GM19035 (cell line): Measurements from ENCODE around the gene IGLL1.
"Not testable (repeated sequence)": the region's sequence is repeated elsewhere in the genome, so short reads cannot be mapped to it uniquely, and the experiment has no call there.

ENCODE experiments used
- ATAC-seq: cut with Tn5 transposase; IDR thresholded peaks from one replicate; pipeline ENCODE4 v1.9.1; 2021; ENCODE audit not compliant: unreplicated experiment

The IGLL1 gene

DNA sequence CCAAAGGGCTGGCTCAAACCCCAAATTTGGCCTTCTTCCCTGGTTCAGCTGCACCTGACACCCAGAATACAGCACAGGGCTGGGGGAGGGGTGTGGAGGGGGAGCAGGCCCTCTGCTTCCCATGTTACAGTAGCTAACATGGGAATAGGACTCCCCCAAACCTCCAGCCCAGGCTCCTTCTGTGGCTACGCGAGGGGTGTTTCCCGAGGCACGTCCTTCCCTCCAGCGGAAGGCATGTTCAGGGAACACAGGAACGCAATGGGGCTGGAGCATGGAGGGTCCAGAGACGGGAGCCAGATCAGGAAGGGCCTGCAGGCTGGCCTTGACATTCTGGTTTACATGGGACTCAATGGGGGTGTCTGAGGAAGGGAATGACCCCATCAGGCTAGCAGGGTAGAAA is 11.8 kb upstream of the IGLL1 start:
- no peak for ATAC-seq

DNA sequence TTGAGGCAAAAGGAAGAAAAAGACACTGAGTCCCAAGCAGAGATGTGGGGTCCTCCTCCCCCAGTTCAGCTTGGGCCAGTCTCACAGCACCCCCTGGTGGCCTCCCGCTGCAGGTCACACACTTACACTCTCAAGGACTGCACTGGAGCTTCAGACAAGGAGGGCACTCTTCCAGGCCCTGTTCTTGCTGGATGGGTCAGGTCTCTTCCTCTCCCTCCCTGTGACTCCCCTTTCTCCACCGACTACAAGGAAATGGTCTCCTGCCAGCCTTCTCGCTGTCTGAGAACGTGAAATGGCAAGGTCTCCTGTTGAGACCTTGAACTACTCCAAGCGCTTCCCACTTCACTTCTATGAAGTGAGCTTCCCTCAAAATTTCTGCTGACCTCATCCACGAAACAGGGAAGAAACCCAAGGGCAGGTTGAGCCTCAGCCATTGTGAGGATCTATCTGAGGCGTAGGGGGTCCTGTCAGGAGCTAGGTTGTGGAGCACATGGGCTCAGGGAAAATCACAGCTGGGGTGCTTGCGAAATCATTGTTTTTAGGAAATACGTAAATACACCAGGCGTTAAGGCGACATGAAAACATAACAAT is 11.2 kb upstream of the IGLL1 start:
- no peak for ATAC-seq

- no peak for ATAC-seq
Observed at GRCh38 chr22:23583836-23584235, 3.7 kb upstream of the IGLL1 start.

DNA sequence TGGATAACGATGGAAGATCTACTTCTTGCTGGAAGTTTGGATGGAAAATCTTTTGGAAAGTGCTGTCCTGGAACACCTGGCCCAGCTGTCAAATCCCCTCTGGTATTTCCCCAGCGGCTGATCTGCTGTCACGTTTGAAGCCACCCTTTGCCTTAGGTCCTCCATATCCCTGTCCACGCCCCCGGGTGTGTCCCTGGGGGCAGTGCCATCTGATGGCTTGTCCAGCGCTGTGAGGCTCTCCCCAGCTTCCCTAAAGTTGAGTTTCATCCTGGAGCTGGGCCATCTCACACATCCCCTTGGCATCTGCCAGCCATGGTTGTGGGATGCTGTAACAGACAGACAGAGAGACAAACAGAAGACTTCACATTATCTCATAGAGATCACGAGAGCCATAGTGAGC is 3.1 kb upstream of the IGLL1 start:
- no peak for ATAC-seq

GRCh38 chr22:23581260-23581650 is 1.2 kb upstream of the IGLL1 start:
- ATAC-seq, result no peak

DNA sequence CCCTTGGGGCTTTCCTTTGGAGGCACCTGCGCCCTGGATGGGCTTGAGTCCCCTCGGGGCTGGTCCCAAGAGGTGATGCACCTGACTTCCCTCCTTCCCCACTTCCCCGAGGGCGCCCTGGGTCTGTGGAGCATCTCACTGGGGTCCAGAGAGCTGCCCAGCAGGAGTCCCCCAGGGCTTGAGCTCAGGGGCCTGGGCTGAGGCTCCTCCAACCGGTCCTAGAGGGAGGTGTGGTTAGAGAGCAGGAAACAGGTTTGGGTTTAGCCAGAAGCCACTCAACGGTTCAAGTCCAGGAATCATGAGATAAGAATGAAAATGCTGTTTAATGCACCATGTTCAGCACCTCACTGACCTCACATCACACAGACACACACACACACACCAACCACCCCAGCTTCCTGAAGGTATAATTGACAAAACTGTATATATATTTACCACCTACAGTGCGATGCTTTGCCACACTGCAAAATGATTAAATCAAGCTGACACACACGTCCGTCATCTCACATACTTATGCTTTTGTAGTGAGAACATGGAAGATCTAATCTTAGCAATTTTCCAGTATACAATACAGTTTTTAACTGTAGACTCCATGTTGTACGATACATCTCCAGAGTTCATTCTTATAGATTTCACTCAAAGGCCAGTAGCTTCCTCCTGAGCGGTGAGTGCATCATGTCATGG is 628 bp upstream of the IGLL1 start:
- no peak for ATAC-seq

GRCh38 chr22:23579280-23579679 is 810 bp downstream of the IGLL1 start:
- ATAC-seq, result no peak

- no peak for ATAC-seq
Observed at GRCh38 chr22:23578306-23578705, 1.8 kb downstream of the IGLL1 start.

DNA sequence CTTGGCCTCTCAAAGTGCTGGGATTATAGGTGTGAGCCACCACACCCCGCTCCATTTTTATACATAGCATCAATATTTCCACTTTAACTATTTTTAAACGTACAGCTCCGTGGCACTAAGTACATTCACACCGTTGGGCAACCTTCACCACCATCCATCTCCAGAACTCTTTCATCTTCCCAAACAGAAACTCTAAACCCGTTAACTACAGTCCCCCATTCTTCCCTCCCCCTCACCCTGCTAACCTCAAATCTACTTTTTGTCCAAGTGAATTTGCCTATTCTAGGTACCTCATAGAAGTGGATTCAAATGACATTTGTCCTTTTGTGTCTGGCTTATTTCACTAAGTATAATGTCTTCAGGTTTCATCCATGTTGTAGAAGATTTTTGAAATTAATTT is 3.4 kb downstream of the IGLL1 start:
- no peak for ATAC-seq

- no peak for ATAC-seq
Observed at GRCh38 chr22:23575601-23576000, 4.5 kb downstream of the IGLL1 start.

- no peak for ATAC-seq
Observed at GRCh38 chr22:23574877-23575276, 5.2 kb downstream of the IGLL1 start.

DNA sequence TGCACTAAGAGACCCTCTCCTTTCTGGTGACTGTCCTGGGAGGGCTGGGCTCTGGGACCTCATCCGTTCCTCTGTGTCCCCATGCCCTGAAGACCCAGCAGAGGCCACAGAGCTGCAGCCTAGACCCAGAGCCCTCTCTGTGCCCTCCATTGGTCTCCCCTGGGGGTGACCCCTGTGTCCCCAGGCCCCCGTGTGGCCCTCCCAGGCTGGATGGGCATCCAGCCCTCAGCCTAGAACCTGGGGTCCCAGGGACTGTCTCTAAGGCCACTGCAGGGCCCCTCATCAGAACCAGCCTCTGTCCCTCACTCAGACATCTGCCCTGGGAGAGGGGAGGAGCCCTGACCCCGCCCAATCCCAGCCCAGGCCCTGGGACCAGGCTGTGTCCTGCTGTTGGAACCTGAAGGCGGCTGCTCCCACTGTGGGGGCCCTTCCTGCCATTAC is 5.7 kb downstream of the IGLL1 start:
- ATAC-seq, result no peak

- not testable (repeated sequence) for ATAC-seq
Observed at GRCh38 chr22:23573701-23574235, 6.3 kb downstream of the IGLL1 start.

DNA sequence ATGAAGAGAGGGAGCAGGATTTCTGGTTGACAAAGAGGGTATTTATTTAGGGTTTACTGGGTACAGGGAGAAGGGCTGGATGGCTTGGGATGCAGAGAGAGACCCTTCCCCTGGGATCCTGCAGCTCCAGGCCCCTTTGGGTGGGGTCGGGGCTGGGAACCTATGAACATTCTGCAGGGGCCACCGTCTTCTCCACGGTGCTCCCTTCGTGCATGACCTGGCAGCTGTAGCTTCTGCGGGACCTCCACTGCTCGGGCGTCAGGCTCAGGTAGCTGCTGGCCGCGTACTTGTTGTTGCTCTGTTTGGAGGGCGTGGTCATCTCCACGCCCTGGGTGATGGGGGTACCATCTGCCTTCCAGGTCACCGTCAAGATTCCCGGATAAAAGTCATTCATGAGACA is 7.0 kb downstream of the IGLL1 start:
- not testable (repeated sequence) for ATAC-seq

GRCh38 chr22:23571486-23571885 is 8.6 kb downstream of the IGLL1 start:
- no peak for ATAC-seq

DNA sequence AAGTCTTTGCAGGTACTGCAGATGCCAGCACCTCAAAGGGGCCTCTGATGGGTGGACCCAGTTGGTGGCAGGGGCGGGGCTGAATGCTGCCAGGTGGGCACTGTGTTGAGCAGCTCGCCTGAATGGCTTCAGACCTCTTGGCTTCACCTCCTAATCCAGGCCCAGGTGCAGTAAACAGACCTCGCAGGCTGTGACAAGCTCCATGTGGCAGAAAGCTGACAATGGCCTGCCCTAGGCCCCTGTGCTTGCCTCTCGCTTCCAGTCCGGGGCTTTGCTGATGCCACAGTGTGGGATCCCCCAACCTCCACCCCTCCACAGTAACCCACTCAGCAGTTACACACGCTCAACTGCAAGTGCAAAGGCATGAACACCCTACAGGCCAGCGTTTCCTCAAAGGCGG is 9.4 kb downstream of the IGLL1 start:
- no peak for ATAC-seq

DNA sequence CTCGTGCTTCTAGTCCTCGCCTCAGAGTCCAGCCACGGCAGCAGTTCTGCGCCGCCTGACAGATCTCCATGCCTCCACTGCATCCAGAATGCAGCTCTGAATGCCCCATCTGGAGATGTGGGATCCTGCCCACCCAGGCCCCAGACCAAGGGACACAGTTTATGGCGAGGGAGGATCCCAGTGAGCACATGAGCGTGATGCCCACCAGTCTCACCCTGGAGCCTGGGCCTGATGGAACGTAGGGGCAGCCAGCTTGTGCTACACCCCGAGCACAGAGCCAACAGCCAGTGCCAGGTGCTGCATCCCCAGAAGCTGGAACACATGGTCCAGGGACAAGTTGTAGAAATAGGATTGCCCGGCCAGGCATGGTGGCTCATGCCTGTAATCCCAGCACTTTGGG is 10.4 kb downstream of the IGLL1 start:
- ATAC-seq, result no peak

DNA sequence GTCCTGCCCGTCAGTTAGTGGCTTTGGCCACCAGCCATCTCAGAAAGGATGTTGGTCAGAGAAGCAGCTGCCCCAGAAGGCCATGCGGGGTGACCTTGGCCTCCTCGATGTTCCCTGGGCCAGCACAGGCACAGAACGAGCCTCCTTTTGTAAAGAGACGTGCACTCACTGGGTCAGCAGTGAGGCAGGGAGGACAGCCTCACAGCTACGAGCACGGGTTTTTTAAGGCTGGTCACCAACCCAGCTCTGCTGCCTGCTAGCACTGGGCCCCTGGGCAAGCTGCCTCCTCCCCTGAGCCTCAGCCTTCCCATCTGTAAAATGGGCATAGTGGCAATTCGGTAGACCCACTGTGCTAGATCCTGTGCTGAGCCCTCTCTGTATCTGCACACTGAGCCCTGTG is 10.8 kb downstream of the IGLL1 start:
- ATAC-seq, result no peak

GRCh38 chr22:23566705-23567475 is 13.2 kb downstream of the IGLL1 start:
- no peak for ATAC-seq

- no peak for ATAC-seq
Observed at GRCh38 chr22:23565915-23566704, 14.0 kb downstream of the IGLL1 start.

DNA sequence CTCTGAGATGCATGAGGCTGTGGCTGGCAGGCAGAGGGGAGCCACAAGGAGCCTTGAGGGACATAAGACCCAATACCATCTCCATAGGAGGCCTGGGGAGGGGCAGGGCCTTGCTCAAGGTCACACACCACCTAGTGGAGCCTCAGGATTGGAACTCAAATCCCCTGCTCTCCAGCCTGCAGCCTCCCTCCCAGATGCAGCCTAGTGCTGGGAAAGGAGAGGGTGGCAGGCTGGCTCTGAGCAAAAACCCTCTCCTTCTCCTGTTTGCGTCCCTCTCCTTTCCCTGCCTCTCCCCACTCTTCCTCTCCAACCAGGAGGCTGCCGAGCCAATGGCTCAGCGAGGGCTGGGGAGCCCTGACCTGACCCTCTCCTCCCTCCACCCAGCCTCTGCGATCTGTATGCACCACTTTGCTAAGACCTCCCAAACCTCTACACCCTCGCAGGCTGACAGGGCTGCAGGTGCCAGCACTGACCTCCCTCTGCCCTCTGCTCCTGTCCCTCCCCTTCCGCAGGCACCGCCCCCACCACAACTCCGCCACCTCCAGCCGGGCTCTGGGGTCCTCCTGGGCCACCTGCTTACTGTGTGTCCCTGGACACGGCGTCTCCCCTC is 14.7 kb downstream of the IGLL1 start:
- no peak for ATAC-seq
